Neural cell (in vitro differentiated cells): ENCODE results near the gene COL15A1. TPM values are rescaled to one million over a fixed set of nuclear protein-coding genes. Genes with fewer than 3 reads are reported as not detected.

Experiments used
- H2AFZ ChIP-seq: fragments of 200-600, 300-800 bp; sonication (generic), shearing (Covaris generic); 2 replicates; pipeline ENCODE4 v1.6.0; 2014; ENCODE audit warnings: low read depth, mild to moderate bottlenecking, antibody characterized with exemption, low read length, moderate library complexity
- H3F3A ChIP-seq: fragments of 200-600 bp; shearing (Covaris generic); 2 replicates; pipeline ENCODE4 v1.6.1; 2016; ENCODE audit warnings: mild to moderate bottlenecking, moderate library complexity, mixed read lengths, antibody characterized with exemption, low read length; ENCODE audit not compliant: insufficient read depth, poor library complexity, severe bottlenecking
- H3K27ac ChIP-seq: fragments of 200-600, 300-800 bp; sonication (generic), shearing (Covaris generic); 2 replicates; pipeline ENCODE4 v1.5.1; 2014; ENCODE audit warnings: mild to moderate bottlenecking, low read length, moderate library complexity
- H3K27me3 ChIP-seq: fragments of 300-800, 200-600 bp; sonication (generic), shearing (Covaris generic); 2 replicates; pipeline ENCODE4 v1.6.0; 2014; ENCODE audit warnings: mild to moderate bottlenecking, low read depth, low read length, moderate library complexity; ENCODE audit not compliant: insufficient read depth
- H3K36me3 ChIP-seq: fragments of 300-800, 200-600 bp; sonication (generic), shearing (Covaris generic); 2 replicates; pipeline ENCODE4 v1.5.1; 2014; ENCODE audit warnings: mild to moderate bottlenecking, antibody characterized with exemption, low read length, moderate library complexity; ENCODE audit not compliant: insufficient read depth
- H3K4me2 ChIP-seq: fragments of 300-800, 200-600 bp; sonication (generic), shearing (Covaris generic); 2 replicates; pipeline ENCODE4 v1.6.0; 2014; ENCODE audit warnings: mild to moderate bottlenecking, low read length
- H3K4me3 ChIP-seq: fragments of 300-800, 200-600 bp; sonication (generic), shearing (Covaris generic); 2 replicates; pipeline ENCODE4 v1.5.1; 2014; ENCODE audit warnings: mild to moderate bottlenecking, low read length, moderate library complexity
- H3K79me2 ChIP-seq: fragments of 200-600 bp; shearing (Covaris generic); replicated peaks from 2 replicates; pipeline ENCODE4 v1.6.0; 2014; ENCODE audit warnings: mild to moderate bottlenecking, low read length, moderate library complexity; ENCODE audit not compliant: insufficient read depth
- H3K9ac ChIP-seq: fragments of 300-800, 200-600 bp; sonication (generic), shearing (Covaris generic); 2 replicates; pipeline ENCODE4 v1.6.1; 2016; ENCODE audit warnings: mild to moderate bottlenecking, low read length, mixed read lengths
- H3K9me2 ChIP-seq: fragments of 200-600 bp; shearing (Covaris generic); 2 replicates; pipeline ENCODE4 v1.6.1; 2016; ENCODE audit warnings: mild to moderate bottlenecking, low read length, mixed read lengths; ENCODE audit not compliant: insufficient read depth
- H3K9me3 ChIP-seq: fragments of 200-600, 300-800 bp; sonication (generic), shearing (Covaris generic); 2 replicates; pipeline ENCODE4 v1.6.1; 2016; ENCODE audit warnings: mild to moderate bottlenecking, mixed run types, low read length, moderate library complexity, mixed read lengths
- H4K20me1 ChIP-seq: fragments of 200-600 bp; shearing (Covaris generic); 2 replicates; pipeline ENCODE4 v1.6.1; 2016; ENCODE audit warnings: mild to moderate bottlenecking, mixed run types; ENCODE audit not compliant: insufficient read depth
- CTCF ChIP-seq: fragments of 450-650 bp; IDR thresholded peaks from 2 replicates; pipeline ENCODE4 v1.5.1; 2014; ENCODE audit warnings: antibody characterized with exemption, mild to moderate bottlenecking, moderate library complexity; ENCODE audit not compliant: poor library complexity, severe bottlenecking
- EP300 ChIP-seq: fragments of 450-650 bp; conservative IDR thresholded peaks from 2 replicates; pipeline ENCODE4 v1.6.1; 2014; ENCODE audit warnings: antibody characterized with exemption, mild to moderate bottlenecking, moderate library complexity; ENCODE audit not compliant: poor library complexity, severe bottlenecking
- EZH2 ChIP-seq: fragments of 200-600, 300-800 bp; shearing (Covaris generic), sonication (generic); IDR thresholded peaks from 2 replicates; pipeline ENCODE4 v1.6.1; 2014; ENCODE audit warnings: antibody characterized with exemption, low read length, borderline replicate concordance, mild to moderate bottlenecking; ENCODE audit not compliant: insufficient read depth, poor library complexity, severe bottlenecking
- MXI1 ChIP-seq: fragments of 450-650 bp; conservative IDR thresholded peaks from 2 replicates; pipeline ENCODE4 v1.6.1; 2014; ENCODE audit warnings: antibody characterized with exemption, mild to moderate bottlenecking; ENCODE audit not compliant: poor library complexity, severe bottlenecking
- POLR2AphosphoS5 ChIP-seq: IDR thresholded peaks from 2 replicates; pipeline ENCODE4 v1.6.1; 2012
- RAD21 ChIP-seq: fragments of 450-650 bp; conservative IDR thresholded peaks from 2 replicates; pipeline ENCODE4 v1.6.1; 2014; ENCODE audit warnings: antibody characterized with exemption, mild to moderate bottlenecking, moderate library complexity
- REST ChIP-seq: IDR thresholded peaks from 2 replicates; pipeline ENCODE4 v1.6.1; 2012; ENCODE audit warnings: borderline replicate concordance
- SMC3 ChIP-seq: fragments of 450-650 bp; conservative IDR thresholded peaks from 2 replicates; pipeline ENCODE4 v1.6.1; 2014; ENCODE audit warnings: antibody characterized with exemption, mild to moderate bottlenecking, moderate library complexity; ENCODE audit not compliant: poor library complexity
- TAF1 ChIP-seq: IDR thresholded peaks from 2 replicates; pipeline ENCODE4 v1.6.1; 2012; ENCODE audit warnings: low read depth
- polyA plus RNA-seq: library from polyadenylated mRNA; depleted of rRNA; stranded (reverse); fragments of >200 nt; gene quantifications from 2 replicates; pipeline ENCODE4 v1.2.3, GENCODE V29; 2014

COL15A1 gene
- polyA plus RNA-seq, 1 donor from 2014 or later: 2.8 TPM

GRCh38 chr9:98925956-98926355 lies 17.8 kb upstream of the COL15A1 start:
- no peaks in the 10 kb centered on the region for H3K9me3 ChIP-seq
- no peaks in the 10 kb centered on the region for H3F3A ChIP-seq
- no peak for TF ChIP-seq EZH2
- TF ChIP-seq POLR2AphosphoS5: no peak
- no peak for TF ChIP-seq SMC3
- no peak for TF ChIP-seq EP300
- no peak for TF ChIP-seq CTCF
- TF ChIP-seq TAF1: no peak
- TF ChIP-seq RAD21: no peak
- TF ChIP-seq REST: no peak
- TF ChIP-seq MXI1: no peak
- no peaks in the 10 kb centered on the region for H3K27me3 ChIP-seq
- H2AFZ ChIP-seq: no peak overlapping the region
- H3K4me2 ChIP-seq: no peak overlapping the region
- no peaks in the 10 kb centered on the region for H3K9me2 ChIP-seq
- H3K79me2 ChIP-seq: no peaks in the 10 kb centered on the region
- H3K36me3 ChIP-seq: no peaks in the 10 kb centered on the region
- no peaks in the 10 kb centered on the region for H4K20me1 ChIP-seq
- H3K4me3 ChIP-seq: no peak overlapping the region
- no peak overlapping the region for H3K27ac ChIP-seq
- no peak overlapping the region for H3K9ac ChIP-seq

GRCh38 chr9:98927724-98928123 lies 16.0 kb upstream of the COL15A1 start:
- Histone ChIP-seq H4K20me1 (no peaks in the 10 kb centered on the region), H3K79me2 (no peaks in the 10 kb centered on the region), H3K9me2 (no peaks in the 10 kb centered on the region), H3K36me3 (no peaks in the 10 kb centered on the region), H3K27ac (no peak overlapping the region), H3K27me3 (no peaks in the 10 kb centered on the region), H3K9ac (no peak overlapping the region), H3K4me2 (no peak overlapping the region), H2AFZ (no peak overlapping the region), H3K9me3 (no peaks in the 10 kb centered on the region), H3K4me3 (no peak overlapping the region), H3F3A (no peaks in the 10 kb centered on the region)
- TF ChIP-seq TAF1 (no peak), POLR2AphosphoS5 (no peak), RAD21 (no peak), CTCF (no peak), MXI1 (no peak), EZH2 (no peak)
